Epidermal melanocyte (primary cell): Measurements from ENCODE around the gene CD99.
"Not testable (repeated sequence)": the region's sequence is repeated elsewhere in the genome, so short reads cannot be mapped to it uniquely, and the experiment has no call there.

Experiments used
- DNase-seq: peaks from one replicate; pipeline ENCODE4 v3.0.0; 2011; ENCODE audit warnings: low spot score; ENCODE audit not compliant: insufficient read length

The CD99 gene

GRCh38 chrX:2767631-2768455 is 76.7 kb downstream of the CD99 start:
- DNase-seq, result no peak

- DNase-seq, result no peak
Measured at GRCh38 chrX:2769615-2770014, 78.5 kb downstream of the CD99 start.

- DNase-seq, result not testable (repeated sequence)
Measured at GRCh38 chrX:2773166-2774055, 82.3 kb downstream of the CD99 start.

GRCh38 chrX:2774057-2774456 is 83.0 kb downstream of the CD99 start:
- no peak for DNase-seq

GRCh38 chrX:2774776-2775175 is 83.7 kb downstream of the CD99 start:
- no peak for DNase-seq

- not testable (repeated sequence) for DNase-seq
Measured at GRCh38 chrX:2780472-2781225, 89.6 kb downstream of the CD99 start.

GRCh38 chrX:2781226-2781571 is 90.1 kb downstream of the CD99 start:
- DNase-seq, result no peak

- DNase-seq, result no peak
Measured at GRCh38 chrX:2781698-2782097, 90.6 kb downstream of the CD99 start.

- DNase-seq, result no peak
Measured at GRCh38 chrX:2782171-2782570, 91.1 kb downstream of the CD99 start.

GRCh38 chrX:2782778-2783177 is 91.7 kb downstream of the CD99 start:
- DNase-seq, result no peak

- DNase-seq, result no peak
Measured at GRCh38 chrX:2784026-2784425, 92.9 kb downstream of the CD99 start.

- DNase-seq, result no peak
Measured at GRCh38 chrX:2785538-2785937, 94.4 kb downstream of the CD99 start.

GRCh38 chrX:2788980-2789379 is 97.9 kb downstream of the CD99 start:
- DNase-seq, result no peak

GRCh38 chrX:2789569-2789968 is 98.5 kb downstream of the CD99 start:
- DNase-seq, result no peak
